Astrocyte (in vitro differentiated cells and primary cell): Measurements from ENCODE around the gene ITPA.

ENCODE experiments used
- CTCF ChIP-seq: IDR thresholded peaks from 2 replicates; pipeline ENCODE4 v1.5.1; 2011; ENCODE audit warnings: low read depth, mild to moderate bottlenecking, inconsistent platforms, low read length, moderate library complexity; ENCODE audit not compliant: insufficient read depth
- EZH2 ChIP-seq: IDR thresholded peaks from 2 replicates; pipeline ENCODE4 v1.6.1; 2012; ENCODE audit warnings: mild to moderate bottlenecking, low read length, inconsistent platforms; ENCODE audit not compliant: insufficient read depth

GRCh38 chr20:3166338-3166912 is 42.9 kb upstream of the ITPA start:
- TF ChIP-seq EZH2 (no peak), CTCF (no peak)
